PFSK-1 (cell line): ENCODE results near the gene GGA1. TPM values are rescaled to one million over a fixed set of nuclear protein-coding genes. Genes with fewer than 3 reads are reported as not detected.

Experiments
- FOXP2 ChIP-seq: optimal IDR thresholded peaks from 2 replicates; pipeline ENCODE3; 2011; ENCODE audit warnings: borderline replicate concordance, control low read depth, inconsistent platforms; ENCODE audit not compliant: insufficient read depth; ENCODE audit errors: extremely low read length, extremely low read depth
- POLR2AphosphoS5 ChIP-seq: IDR thresholded peaks from 2 replicates; pipeline ENCODE4 v1.6.1; 2012; ENCODE audit warnings: low read depth, mild to moderate bottlenecking, control low read depth, low read length, moderate library complexity
- SIN3A ChIP-seq: IDR thresholded peaks from 2 replicates; pipeline ENCODE4 v1.6.1; 2012; ENCODE audit warnings: mild to moderate bottlenecking, low read length, moderate library complexity, borderline replicate concordance; ENCODE audit not compliant: insufficient read depth
- TAF1 ChIP-seq: IDR thresholded peaks from 2 replicates; pipeline ENCODE4 v1.6.1; 2012; ENCODE audit warnings: low read length, control low read depth, borderline replicate concordance; ENCODE audit not compliant: insufficient read depth
- polyA plus RNA-seq: library from polyadenylated mRNA; unstranded; fragments of >200 nt; gene quantifications from one replicate; pipeline ENCODE4 v1.2.1, GENCODE V29; 2012; ENCODE audit warnings: low read depth, missing spikeins; ENCODE audit not compliant: insufficient read length
- TF ChIP-seq, protein P1 (sequence below), 2 experiments: IDR thresholded peaks; 2 replicates each; pipeline versions ENCODE4 v1.6.1 to v1.8.0; 2011 to 2012; ENCODE audit warnings: low read depth in 2 of 2, low read length in 2 of 2, control low read depth in 1 of 2, inconsistent platforms in 1 of 2, mild to moderate bottlenecking in 1 of 2, moderate library complexity in 1 of 2; ENCODE audit not compliant: insufficient read depth in 1 of 2

The GGA1 gene, protein sequence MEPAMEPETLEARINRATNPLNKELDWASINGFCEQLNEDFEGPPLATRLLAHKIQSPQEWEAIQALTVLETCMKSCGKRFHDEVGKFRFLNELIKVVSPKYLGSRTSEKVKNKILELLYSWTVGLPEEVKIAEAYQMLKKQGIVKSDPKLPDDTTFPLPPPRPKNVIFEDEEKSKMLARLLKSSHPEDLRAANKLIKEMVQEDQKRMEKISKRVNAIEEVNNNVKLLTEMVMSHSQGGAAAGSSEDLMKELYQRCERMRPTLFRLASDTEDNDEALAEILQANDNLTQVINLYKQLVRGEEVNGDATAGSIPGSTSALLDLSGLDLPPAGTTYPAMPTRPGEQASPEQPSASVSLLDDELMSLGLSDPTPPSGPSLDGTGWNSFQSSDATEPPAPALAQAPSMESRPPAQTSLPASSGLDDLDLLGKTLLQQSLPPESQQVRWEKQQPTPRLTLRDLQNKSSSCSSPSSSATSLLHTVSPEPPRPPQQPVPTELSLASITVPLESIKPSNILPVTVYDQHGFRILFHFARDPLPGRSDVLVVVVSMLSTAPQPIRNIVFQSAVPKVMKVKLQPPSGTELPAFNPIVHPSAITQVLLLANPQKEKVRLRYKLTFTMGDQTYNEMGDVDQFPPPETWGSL
- 77.6 TPM for polyA plus RNA-seq

DNA sequence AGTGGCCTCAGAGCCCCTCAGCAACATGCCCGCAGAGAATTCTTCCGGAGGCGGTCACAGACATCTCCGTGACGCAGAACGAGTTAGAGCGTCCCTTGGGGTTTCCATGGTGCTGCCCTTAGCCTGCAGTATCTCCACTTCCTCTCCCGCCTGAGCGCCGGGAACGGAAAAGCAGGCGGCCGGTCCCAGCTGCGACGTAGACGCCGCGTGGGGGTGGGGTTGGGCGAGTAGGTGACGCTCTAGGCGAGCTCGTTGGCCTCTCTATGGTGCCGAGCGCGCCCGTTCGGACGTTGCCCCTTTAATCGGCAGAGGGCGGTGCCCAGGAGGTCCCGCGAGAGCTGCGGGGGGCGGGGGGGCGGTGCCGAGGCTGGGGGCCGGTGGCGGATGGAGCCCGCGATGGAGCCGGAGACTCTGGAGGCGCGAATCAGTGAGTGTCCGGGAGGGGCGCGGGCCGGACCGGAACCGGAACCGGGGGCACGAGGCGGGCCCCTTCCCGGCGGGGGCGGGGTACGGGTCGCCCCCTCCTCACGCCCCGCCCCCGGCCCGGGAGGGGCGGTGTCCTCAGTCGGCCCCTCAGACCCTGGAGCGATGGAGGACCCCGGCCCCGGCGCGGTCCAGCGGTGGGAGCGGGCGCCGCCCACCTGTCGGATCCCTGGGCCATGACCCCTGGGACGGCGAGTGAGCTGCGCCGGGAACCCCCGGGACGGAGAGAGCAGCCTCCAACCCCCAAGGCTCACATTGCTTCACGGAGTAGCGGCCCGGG lies at the start of gene GGA1:
Gene GGA1, plus strand, starts transcription at position 358 of the 763 bp plus-strand sequence. Its CDS starts 27 bp downstream, at position 385.
- TF ChIP-seq, protein P1, sequence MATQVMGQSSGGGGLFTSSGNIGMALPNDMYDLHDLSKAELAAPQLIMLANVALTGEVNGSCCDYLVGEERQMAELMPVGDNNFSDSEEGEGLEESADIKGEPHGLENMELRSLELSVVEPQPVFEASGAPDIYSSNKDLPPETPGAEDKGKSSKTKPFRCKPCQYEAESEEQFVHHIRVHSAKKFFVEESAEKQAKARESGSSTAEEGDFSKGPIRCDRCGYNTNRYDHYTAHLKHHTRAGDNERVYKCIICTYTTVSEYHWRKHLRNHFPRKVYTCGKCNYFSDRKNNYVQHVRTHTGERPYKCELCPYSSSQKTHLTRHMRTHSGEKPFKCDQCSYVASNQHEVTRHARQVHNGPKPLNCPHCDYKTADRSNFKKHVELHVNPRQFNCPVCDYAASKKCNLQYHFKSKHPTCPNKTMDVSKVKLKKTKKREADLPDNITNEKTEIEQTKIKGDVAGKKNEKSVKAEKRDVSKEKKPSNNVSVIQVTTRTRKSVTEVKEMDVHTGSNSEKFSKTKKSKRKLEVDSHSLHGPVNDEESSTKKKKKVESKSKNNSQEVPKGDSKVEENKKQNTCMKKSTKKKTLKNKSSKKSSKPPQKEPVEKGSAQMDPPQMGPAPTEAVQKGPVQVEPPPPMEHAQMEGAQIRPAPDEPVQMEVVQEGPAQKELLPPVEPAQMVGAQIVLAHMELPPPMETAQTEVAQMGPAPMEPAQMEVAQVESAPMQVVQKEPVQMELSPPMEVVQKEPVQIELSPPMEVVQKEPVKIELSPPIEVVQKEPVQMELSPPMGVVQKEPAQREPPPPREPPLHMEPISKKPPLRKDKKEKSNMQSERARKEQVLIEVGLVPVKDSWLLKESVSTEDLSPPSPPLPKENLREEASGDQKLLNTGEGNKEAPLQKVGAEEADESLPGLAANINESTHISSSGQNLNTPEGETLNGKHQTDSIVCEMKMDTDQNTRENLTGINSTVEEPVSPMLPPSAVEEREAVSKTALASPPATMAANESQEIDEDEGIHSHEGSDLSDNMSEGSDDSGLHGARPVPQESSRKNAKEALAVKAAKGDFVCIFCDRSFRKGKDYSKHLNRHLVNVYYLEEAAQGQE (IDR thresholded peaks at IDR 0.05; ENCODE audit: insufficient read depth in 1 of 2, low read depth in 2 of 2, low read length in 2 of 2) = peak in 1 of 2 experiments; percentile 10; a peak in 1 of 4 replicates
- 0 out of 2 replicates have a peak, but pooled peaks have one; percentile 11 for TF ChIP-seq SIN3A
- TF ChIP-seq FOXP2 = peak; percentile 90
- peak; percentile 24 for TF ChIP-seq POLR2AphosphoS5
- TF ChIP-seq TAF1 = 0 out of 2 replicates have a peak, but pooled peaks have one; percentile 37

DNA sequence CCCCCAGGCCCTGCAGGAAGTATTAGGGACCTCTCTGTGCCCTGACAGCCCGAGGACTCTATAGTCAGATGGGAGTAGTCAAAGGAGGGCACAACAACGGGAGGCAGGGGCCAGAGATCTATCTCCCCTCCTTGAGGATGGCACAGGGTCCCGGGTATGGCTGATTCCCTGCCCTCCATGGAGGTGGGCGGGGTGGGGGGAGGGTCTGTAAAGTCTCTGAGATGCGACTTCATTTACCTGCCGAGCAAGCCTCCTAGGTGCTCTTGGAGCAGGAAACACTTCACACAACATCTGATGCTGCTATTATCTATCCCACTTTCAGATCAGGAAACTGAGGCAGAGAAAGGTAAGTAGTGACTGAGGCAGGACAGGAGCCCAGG lies 49.1 kb upstream of the GGA1 start:
- TF ChIP-seq, protein P1 (IDR thresholded peaks at IDR 0.05; ENCODE audit: insufficient read depth in 1 of 2, low read depth in 2 of 2, low read length in 2 of 2) = no peak
- TF ChIP-seq SIN3A = no peak
- no peak for TF ChIP-seq TAF1
- no peak for TF ChIP-seq FOXP2
- no peak for TF ChIP-seq POLR2AphosphoS5

DNA sequence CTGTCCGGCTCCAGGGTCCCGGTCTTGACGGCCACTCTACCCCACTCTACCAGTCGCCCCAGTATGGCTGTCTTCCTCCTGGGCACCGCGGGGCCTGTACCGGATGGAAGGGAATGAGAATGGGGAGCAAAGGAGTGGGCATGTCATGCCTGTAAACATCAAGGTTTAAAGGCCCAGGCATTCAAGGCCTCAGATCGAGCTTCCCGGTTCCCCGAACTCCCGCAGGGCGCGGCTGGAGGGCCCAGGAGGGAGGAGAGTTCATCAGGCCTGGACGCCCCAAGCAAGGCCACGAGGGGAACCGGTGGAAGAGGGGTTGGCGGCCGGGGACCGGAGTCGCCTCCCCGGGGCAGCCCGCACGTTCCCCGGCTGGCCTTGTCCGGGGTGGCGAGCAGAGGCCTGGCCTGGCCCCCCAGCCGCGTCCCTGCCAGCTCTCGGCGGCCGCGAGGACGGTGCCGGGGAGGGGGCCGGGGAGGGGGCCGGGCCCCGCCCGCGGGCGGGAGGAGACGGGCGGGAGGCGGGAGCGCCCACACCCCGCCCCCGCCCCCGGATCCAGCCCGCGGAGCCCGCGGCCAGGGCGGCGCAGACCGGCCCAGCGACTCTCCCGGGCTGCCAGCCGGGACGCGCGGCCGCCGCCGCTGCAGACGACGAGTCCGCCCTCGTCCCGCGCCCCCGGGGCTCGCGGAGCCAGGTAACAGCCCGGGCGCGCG lies 48.6 kb upstream of the GGA1 start, which contains the start of gene CDC42EP1:
Gene CDC42EP1, plus strand, starts transcription at position 580 of the 707 bp plus-strand sequence. CDS start 5,870 bp downstream, outside the sequence.
- TF ChIP-seq, protein P1 (IDR thresholded peaks at IDR 0.05; ENCODE audit: insufficient read depth in 1 of 2, low read depth in 2 of 2, low read length in 2 of 2) = no peak
- TF ChIP-seq TAF1 (no peak), SIN3A (no peak), FOXP2 (no peak), POLR2AphosphoS5 (no peak)

DNA sequence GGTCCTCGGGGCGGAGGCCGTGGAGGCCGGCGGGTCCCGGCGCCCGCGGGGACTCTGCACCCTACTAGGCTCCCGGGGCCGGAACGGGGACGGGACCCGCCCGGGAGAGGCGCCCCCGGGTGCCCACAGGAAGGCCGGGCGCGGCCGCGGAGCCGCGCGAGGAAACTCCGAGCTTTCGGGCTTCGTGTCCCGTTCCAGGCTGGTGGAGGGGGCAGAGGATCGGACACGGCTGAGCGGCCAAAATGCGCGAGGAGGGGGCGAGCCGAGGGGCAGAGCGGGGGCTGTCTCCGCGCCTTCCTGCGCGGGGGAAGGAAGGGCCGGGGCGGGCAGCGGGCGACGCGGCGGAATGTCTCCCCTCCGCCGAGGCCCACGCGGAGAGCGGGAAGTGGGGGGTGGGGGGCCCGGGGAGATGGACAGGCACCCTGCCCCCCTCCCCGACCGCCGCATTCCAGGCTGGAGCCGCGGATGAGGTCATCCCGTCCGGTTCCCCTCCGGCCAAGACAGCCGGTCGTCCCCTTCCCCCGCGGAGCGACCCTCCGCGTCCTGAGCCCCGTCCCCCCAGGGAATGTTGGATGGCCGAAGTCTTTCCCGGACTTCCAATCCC lies 47.9 kb upstream of the GGA1 start:
- TF ChIP-seq FOXP2 = peak; percentile 36
- TF ChIP-seq SIN3A = no peak
